ES-I3 (cell line): ENCODE results near the gene NPEPL1.

ENCODE experiments used
- H3K36me3 ChIP-seq: 2 replicates; pipeline ENCODE4 v1.6.1; 2013; ENCODE audit warnings: mild to moderate bottlenecking, low read length, control low read depth, moderate library complexity; ENCODE audit not compliant: insufficient read depth
- H3K4me1 ChIP-seq: 2 replicates; pipeline ENCODE4 v1.6.1; 2013; ENCODE audit warnings: mild to moderate bottlenecking, control low read depth, low read length; ENCODE audit not compliant: insufficient read depth
- H3K9ac ChIP-seq: 2 replicates; pipeline ENCODE4 v1.6.1; 2013; ENCODE audit warnings: low read depth, mild to moderate bottlenecking, low read length, moderate library complexity
- H3K9me3 ChIP-seq: 2 replicates; pipeline ENCODE4 v1.6.1; 2013; ENCODE audit warnings: mild to moderate bottlenecking, low read length, moderate library complexity; ENCODE audit not compliant: control insufficient read depth, insufficient read depth

Gene NPEPL1

DNA sequence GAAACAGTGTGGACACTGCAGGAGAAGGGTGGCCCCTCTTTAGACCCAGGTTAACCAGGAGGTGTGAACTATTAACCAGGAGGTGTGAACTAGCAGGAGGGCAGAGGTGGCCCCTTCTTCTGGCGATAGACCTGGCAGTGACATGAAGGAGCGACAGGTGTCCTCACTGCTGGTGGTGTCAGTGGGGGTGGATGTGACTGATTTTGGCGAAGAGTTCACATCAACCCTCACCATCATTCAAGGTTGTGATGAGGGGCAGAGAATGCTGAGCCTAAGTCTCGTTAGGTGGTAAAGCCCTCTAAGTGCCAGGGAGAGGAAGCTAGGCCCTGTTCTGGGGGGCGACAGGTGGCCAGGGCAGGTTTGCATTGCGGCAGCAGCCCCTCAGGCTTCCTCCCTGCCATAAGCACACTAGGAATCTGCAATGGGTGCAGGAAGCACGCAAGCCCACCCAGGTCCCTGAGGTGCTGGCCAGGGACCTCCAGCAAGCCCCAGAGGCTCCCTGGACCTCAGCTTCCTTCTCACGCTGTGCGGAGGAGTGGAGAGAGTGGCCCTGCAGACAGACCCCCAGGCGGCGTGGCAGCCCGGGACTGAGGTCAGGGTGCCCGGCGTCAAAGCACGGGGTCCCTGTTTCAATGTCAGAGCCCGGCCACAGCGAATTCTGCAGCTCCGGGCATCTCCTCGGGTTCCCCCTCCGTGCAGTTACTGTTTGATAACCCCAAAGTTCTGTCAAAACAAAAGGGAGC, 13.7 kb downstream of the NPEPL1 start:
- no peaks in the 10 kb centered on the region for H3K9me3 ChIP-seq
- no peak overlapping the region for H3K9ac ChIP-seq
- no peaks in the 10 kb centered on the region for H3K4me1 ChIP-seq
- H3K36me3 ChIP-seq = peaks cover 16% of the 10 kb centered on the region

GRCh38 chr20:58706975-58707681, 14.5 kb downstream of the NPEPL1 start:
- H3K9me3 ChIP-seq = no peaks in the 10 kb centered on the region
- H3K36me3 ChIP-seq = peaks cover 16% of the 10 kb centered on the region
- no peak overlapping the region for H3K9ac ChIP-seq
- H3K4me1 ChIP-seq = no peaks in the 10 kb centered on the region

DNA sequence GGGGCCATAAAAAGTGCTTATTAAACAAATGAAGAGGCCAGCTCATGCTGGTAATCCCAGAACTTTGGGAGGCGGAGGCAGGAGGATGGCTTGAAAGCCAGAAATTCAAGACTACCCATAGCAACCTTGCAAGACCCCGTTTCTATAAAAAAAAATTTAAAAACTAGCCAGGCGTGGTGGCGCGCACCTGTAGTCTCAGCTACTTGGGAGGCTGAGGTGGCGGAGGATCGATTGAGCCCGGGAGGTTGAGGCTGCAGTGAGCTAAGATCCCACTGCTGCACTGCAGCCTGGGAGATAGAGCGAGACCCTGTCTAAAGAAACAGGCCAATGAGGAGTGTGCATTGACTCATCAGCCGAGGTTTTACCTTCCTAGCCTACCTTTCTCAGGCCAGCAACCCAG, 15.2 kb downstream of the NPEPL1 start:
- Histone ChIP-seq H3K4me1 (no peaks in the 10 kb centered on the region), H3K9ac (no peak overlapping the region), H3K9me3 (no peaks in the 10 kb centered on the region), H3K36me3 (peaks cover 12% of the 10 kb centered on the region)

- Histone ChIP-seq H3K36me3 (peaks cover 8% of the 10 kb centered on the region), H3K9me3 (no peaks in the 10 kb centered on the region), H3K9ac (no peak overlapping the region), H3K4me1 (no peaks in the 10 kb centered on the region)
Observed at GRCh38 chr20:58708246-58708931, 15.8 kb downstream of the NPEPL1 start.

- no peaks in the 10 kb centered on the region for H3K9me3 ChIP-seq
- H3K9ac ChIP-seq = no peak overlapping the region
- peaks cover 8% of the 10 kb centered on the region for H3K36me3 ChIP-seq
- H3K4me1 ChIP-seq = no peaks in the 10 kb centered on the region
Observed at GRCh38 chr20:58709013-58709702, 16.6 kb downstream of the NPEPL1 start.

GRCh38 chr20:58709703-58710039, 17.1 kb downstream of the NPEPL1 start:
- H3K9me3 ChIP-seq = no peaks in the 10 kb centered on the region
- peaks cover 5% of the 10 kb centered on the region for H3K36me3 ChIP-seq
- no peaks in the 10 kb centered on the region for H3K4me1 ChIP-seq
- H3K9ac ChIP-seq = no peak overlapping the region

DNA sequence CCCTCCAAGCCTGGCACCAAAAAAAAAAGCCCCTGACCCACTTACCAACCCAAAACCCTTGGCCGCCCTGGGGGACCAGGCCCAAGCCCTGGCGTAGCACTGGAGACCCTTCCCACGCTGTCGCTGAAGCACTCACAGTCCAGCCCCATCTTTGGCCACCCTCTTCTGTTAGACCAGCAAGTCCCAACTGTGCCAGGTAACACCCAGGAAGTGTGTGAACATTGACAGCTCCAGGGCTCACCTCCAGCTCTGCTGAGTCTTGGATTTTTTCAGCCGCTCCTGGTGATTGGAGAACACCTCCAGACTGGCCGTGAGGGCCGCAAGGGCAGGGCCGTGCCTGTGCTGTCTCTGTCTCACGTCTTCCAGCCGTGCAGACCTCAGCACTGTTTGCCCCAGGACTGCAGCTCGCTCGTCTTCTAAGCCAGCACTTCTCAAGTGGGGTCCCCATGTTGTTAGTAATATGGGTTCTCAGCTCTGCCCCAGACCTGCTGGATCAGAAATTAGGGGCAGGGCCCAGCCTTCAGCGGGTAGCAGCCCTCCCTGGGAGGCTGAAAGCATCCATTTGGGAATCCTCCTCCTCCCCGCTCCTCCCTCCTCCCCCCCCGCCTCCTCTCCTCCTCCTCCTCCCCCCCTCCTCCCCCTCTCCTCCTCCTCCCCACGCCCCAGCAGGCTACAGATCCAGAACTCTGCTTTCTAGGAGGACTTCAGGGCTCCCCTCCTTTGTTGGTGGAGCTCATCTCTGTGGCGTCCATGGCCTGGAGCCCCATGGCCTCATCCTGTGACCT, 18.1 kb downstream of the NPEPL1 start:
- H3K9me3 ChIP-seq = no peaks in the 10 kb centered on the region
- H3K36me3 ChIP-seq = no peaks in the 10 kb centered on the region; the same call in 1 of the 2 replicates
- no peaks in the 10 kb centered on the region for H3K4me1 ChIP-seq
- no peak overlapping the region for H3K9ac ChIP-seq

GRCh38 chr20:58711266-58712051, 18.9 kb downstream of the NPEPL1 start:
- no peak overlapping the region for H3K9ac ChIP-seq
- H3K36me3 ChIP-seq = no peaks in the 10 kb centered on the region; the same call in 1 of the 2 replicates
- H3K9me3 ChIP-seq = no peaks in the 10 kb centered on the region
- H3K4me1 ChIP-seq = no peaks in the 10 kb centered on the region

- H3K4me1 ChIP-seq = no peaks in the 10 kb centered on the region
- no peaks in the 10 kb centered on the region; the same call in 1 of the 2 replicates for H3K36me3 ChIP-seq
- no peak overlapping the region for H3K9ac ChIP-seq
- no peaks in the 10 kb centered on the region for H3K9me3 ChIP-seq
Observed at GRCh38 chr20:58712151-58712791, 19.7 kb downstream of the NPEPL1 start.

DNA sequence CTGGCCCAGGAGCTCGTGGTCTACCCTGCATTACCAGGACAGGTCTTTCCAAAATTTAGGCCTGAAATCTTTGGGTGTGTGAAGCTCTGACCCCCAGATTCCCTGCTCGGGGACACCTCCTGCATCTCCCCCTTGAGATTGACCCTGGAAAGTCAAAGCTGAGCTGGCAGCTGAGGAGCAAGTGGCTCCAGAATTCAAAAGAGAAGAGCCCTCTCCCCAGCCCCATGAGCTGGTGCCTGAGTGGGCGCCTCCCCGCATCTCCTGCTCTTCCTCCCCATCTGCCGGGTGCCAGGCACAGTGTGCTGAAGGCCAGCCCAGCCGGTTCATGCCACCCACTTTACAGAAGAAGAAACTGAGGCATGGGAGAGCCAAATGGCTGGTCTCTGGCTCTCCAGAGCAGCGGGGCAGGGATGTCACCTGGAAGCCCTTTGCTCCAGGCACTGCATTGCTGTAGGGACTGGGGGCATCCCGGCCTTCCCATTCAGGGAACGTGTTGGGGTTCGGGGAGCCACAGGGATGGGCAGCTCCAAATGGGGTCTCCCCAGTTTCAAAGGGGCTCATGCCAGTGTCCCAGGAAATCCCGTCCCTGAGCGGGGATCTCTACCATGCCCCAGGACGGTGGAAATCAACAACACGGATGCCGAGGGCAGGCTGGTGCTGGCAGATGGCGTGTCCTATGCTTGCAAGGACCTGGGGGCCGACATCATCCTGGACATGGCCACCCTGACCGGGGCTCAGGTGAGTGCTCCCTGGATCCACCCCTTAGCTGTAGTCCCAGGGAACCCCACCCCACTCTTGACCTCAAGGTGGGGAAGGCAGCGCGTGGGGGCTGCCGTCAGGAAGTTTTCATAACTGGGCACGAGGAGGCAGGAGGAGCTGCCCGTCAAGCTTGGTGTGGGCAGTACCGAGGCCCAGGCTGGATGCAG, 20.5 kb downstream of the NPEPL1 start:
- no peaks in the 10 kb centered on the region for H3K9me3 ChIP-seq
- H3K4me1 ChIP-seq = no peaks in the 10 kb centered on the region
- no peaks in the 10 kb centered on the region; the same call in 1 of the 2 replicates for H3K36me3 ChIP-seq
- H3K9ac ChIP-seq = no peak overlapping the region

DNA sequence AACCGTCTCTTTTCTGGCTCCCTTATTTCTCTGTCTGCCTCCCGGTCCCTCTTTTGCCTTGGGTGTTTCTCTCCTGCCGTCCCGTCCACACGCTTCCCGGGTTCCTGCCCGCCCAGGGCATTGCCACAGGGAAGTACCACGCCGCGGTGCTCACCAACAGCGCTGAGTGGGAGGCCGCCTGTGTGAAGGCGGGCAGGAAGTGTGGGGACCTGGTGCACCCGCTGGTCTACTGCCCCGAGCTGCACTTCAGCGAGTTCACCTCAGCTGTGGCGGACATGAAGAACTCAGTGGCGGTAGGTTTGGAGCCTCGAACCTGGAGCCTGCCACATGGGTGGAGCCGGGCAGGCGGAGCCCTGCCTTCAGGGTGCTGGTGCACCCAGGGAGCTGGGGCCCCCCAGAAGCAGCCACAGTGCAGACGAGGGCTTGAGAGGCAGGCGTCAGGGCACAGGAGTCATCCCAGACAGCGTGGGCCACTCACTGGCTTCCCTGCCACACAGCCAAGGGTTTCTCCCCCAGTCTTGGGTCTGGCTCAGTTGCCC, 21.3 kb downstream of the NPEPL1 start:
- no peaks in the 10 kb centered on the region; the same call in 1 of the 2 replicates for H3K36me3 ChIP-seq
- H3K9ac ChIP-seq = no peak overlapping the region
- no peaks in the 10 kb centered on the region for H3K9me3 ChIP-seq
- no peaks in the 10 kb centered on the region for H3K4me1 ChIP-seq
